Breast epithelium (tissue), 4 donors: Measurements from ENCODE around the gene SAMD10. TPM values are rescaled to one million over a fixed set of nuclear protein-coding genes. Genes with fewer than 3 reads are reported as not detected.

ENCODE experiments used
- DNase-seq, 2 donors: peaks; one replicate each; pipeline ENCODE4 v3.0.0-alpha.2; 2019; ENCODE audit warnings: low spot score in 2 of 2
- H3K27ac ChIP-seq, 2 donors: fragments of 200-600 bp; sonication (generic) in 1 of 2; one replicate each; pipeline ENCODE4 v1.5.1; 2016 to 2019; ENCODE audit warnings: mild to moderate bottlenecking in 1 of 2
- H3K27me3 ChIP-seq, 2 donors: fragments of 200-600 bp; sonication (generic) in 1 of 2; one replicate each; pipeline versions ENCODE4 v1.5.1 to v1.6.0; 2017 to 2019; ENCODE audit warnings: control low read depth in 1 of 2, mild to moderate bottlenecking in 1 of 2
- H3K36me3 ChIP-seq: fragments of 200-600 bp; one replicate; pipeline ENCODE4 v1.5.1; 2019
- H3K4me1 ChIP-seq, 2 donors: fragments of 200-600 bp; sonication (generic); one replicate each; pipeline ENCODE4 v1.5.1; 2016 to 2019; ENCODE audit warnings: control low read depth in 1 of 2
- H3K4me3 ChIP-seq, 3 donors: fragments of 200-600 bp; sonication (generic); 1 replicate in 2 of 3; 2 replicates in 1 of 3; pipeline ENCODE4 v1.5.1; 2016 to 2019; ENCODE audit warnings: mild to moderate bottlenecking in 3 of 3, moderate library complexity in 2 of 3
- H3K9me3 ChIP-seq, 2 donors: fragments of 200-600 bp; sonication (generic) in 1 of 2; one replicate each; pipeline ENCODE4 v1.5.1; 2016 to 2019; ENCODE audit warnings: control low read depth in 1 of 2
- CTCF ChIP-seq, 3 donors: fragments of 450-650 bp; IDR thresholded peaks; one replicate each; pipeline ENCODE4 v1.5.1; 2016 to 2017; ENCODE audit warnings: antibody characterized with exemption in 3 of 3, mild to moderate bottlenecking in 3 of 3, moderate library complexity in 3 of 3
- POLR2A ChIP-seq: fragments of 450-650 bp; IDR thresholded peaks from one replicate; pipeline ENCODE4 v1.6.1; 2016; ENCODE audit warnings: antibody characterized with exemption, mild to moderate bottlenecking, moderate library complexity
- POLR2AphosphoS5 ChIP-seq, 3 donors: sonication (generic); formaldehyde crosslinking; IDR thresholded peaks; one replicate each; pipeline ENCODE4 v1.6.1; 2017; ENCODE audit warnings: antibody characterized with exemption in 3 of 3
- intact Hi-C: fragments of 100-400 bp; cut with DNase I; formaldehyde crosslinking; loops from one replicate; pipeline ENCODE4 v1.15.1; 2023; ENCODE audit warnings: low total_unique reads
- total RNA-seq, 3 donors: library from RNA; depleted of rRNA; stranded (reverse); fragments of >200 nt; gene quantifications; one replicate each; pipeline ENCODE4 v1.1.0, GENCODE V29; 2016

Gene SAMD10
- total RNA-seq, 3 donors from 2014 or later, result 0.96 to 3.3 (median 2.8) TPM

GRCh38 chr20:63970714-63971431, 8.6 kb downstream of the SAMD10 start:
- H3K9me3 ChIP-seq, result peaks cover 0 to 8% of the 10 kb centered on the region in 2 donors
- H3K36me3 ChIP-seq, result no peaks in the 10 kb centered on the region
- TF ChIP-seq POLR2A (no peak), CTCF (IDR thresholded peaks at IDR 0.05) (no peak), POLR2AphosphoS5 (IDR thresholded peaks at IDR 0.05) (no peak)
- intact Hi-C loops, result loop anchor here (5.0 to 10.0 kb wide), 2 partner anchors 76 to 434 kb away; partner anchors contain the start of genes DNAJC5 and PTK6
- H3K4me1 ChIP-seq, result peaks cover 0 to 10% of the 10 kb centered on the region in 2 donors
- H3K27me3 ChIP-seq, result no peaks in the 10 kb centered on the region
- DNase-seq, result no peak
- H3K27ac ChIP-seq, result peak overlapping the region in 1 of 2 donors; percentile 58
- peak overlapping the region in 1 of 3 donors; percentile 92 for H3K4me3 ChIP-seq

GRCh38 chr20:63969838-63970713, 9.4 kb downstream of the SAMD10 start, which contains the start of gene ZNF512B:
TSS of gene ZNF512B (minus strand) at chr20:63969930. CDS start at chr20:63967950, 1,980 bp downstream.
- intact Hi-C loops, result loop anchor here (5.0 to 10.0 kb wide), 2 partner anchors 75 to 433 kb away; partner anchors contain the start of genes DNAJC5 and PTK6
- H3K4me3 ChIP-seq, result peak within 1 kb of the TSS; percentile 52 to 92 (median 69)
- TF ChIP-seq CTCF (IDR thresholded peaks at IDR 0.05) (no peak), POLR2AphosphoS5 (IDR thresholded peaks at IDR 0.05) (no peak), POLR2A (no peak)
- H3K4me1 ChIP-seq, result peaks cover 0 to 10% of the 10 kb centered on the region in 2 donors
- no peaks in the 10 kb centered on the region for H3K27me3 ChIP-seq
- H3K36me3 ChIP-seq, result no peaks in the 10 kb centered on the region
- DNase-seq, result peak in 1 of 2 donors; percentile 26
- peak within 1 kb of the TSS; percentile 72 to 79 for H3K27ac ChIP-seq
- H3K9me3 ChIP-seq, result peaks cover 0 to 10% of the 10 kb centered on the region in 2 donors

GRCh38 chr20:63968928-63969760, 10.3 kb downstream of the SAMD10 start:
- Histone ChIP-seq H3K4me1 (peaks cover 0 to 10% of the 10 kb centered on the region in 2 donors), H3K4me3 (peak overlapping the region; percentile 52 to 92 (median 69)), H3K27me3 (no peaks in the 10 kb centered on the region), H3K36me3 (no peaks in the 10 kb centered on the region), H3K27ac (peak overlapping the region; percentile 72 to 79), H3K9me3 (peaks cover 0 to 15% of the 10 kb centered on the region in 2 donors)
- DNase-seq, result peak in 1 of 2 donors; percentile 19
- TF ChIP-seq POLR2AphosphoS5 (IDR thresholded peaks at IDR 0.05) (no peak), CTCF (IDR thresholded peaks at IDR 0.05) (no peak), POLR2A (no peak)
- intact Hi-C loops, result no loop called here

- no peaks in the 10 kb centered on the region for H3K36me3 ChIP-seq
- TF ChIP-seq POLR2AphosphoS5 (IDR thresholded peaks at IDR 0.05), result no peak
- TF ChIP-seq CTCF (IDR thresholded peaks at IDR 0.05), result no peak
- no peak for TF ChIP-seq POLR2A
- H3K4me1 ChIP-seq, result peaks cover 0 to 10% of the 10 kb centered on the region in 2 donors
- DNase-seq, result no peak
- peak overlapping the region; percentile 72 to 79 for H3K27ac ChIP-seq
- no peaks in the 10 kb centered on the region for H3K27me3 ChIP-seq
- H3K4me3 ChIP-seq, result peak overlapping the region in 2 of 3 donors; percentile 69 to 92
- intact Hi-C loops, result no loop called here
- peaks cover 0 to 15% of the 10 kb centered on the region in 2 donors for H3K9me3 ChIP-seq
These were observed 11.1 kb downstream of the SAMD10 start for GRCh38 chr20:63968136-63968927.
